OCI-LY3 (cell line): Measurements from ENCODE around the gene PIK3C2G.

Source experiments
- CTCF ChIP-seq: fragments of 200-600, 300-600 bp; sonication (generic); IDR thresholded peaks from 2 replicates; pipeline ENCODE4 v1.5.1; 2014; ENCODE audit warnings: antibody characterized with exemption, low read length, low read depth
- EZH2phosphoT487 ChIP-seq: fragments of 200-600 bp; shearing (Covaris generic); IDR thresholded peaks from 2 replicates; pipeline ENCODE4 v1.6.1; 2018; ENCODE audit warnings: antibody characterized with exemption, mixed run types, low read depth

- TF ChIP-seq CTCF: no peak
- TF ChIP-seq EZH2phosphoT487: no peak
Observed at GRCh38 chr12:18343708-18344107, 82.4 kb downstream of the PIK3C2G start.
